AG04450 (cell line): ENCODE measurements around the gene TMEM238. TPM values are rescaled to one million over a fixed set of nuclear protein-coding genes. Genes with fewer than 3 reads are reported as not detected.

Experiments used
- CTCF ChIA-PET: fragments of 300-600, 350-600 bp; formaldehyde crosslinking; extraction: SDS; loops from one replicate; lab custom pipeline; 2022; ENCODE audit warnings: antibody characterized with exemption, inconsistent platforms; lab: Charles Lee
- POLR2A ChIA-PET: fragments of 350-600 bp; formaldehyde crosslinking; extraction: SDS; loops from one replicate; lab custom pipeline; 2021; ENCODE audit warnings: antibody characterized with exemption, inconsistent platforms; lab: Yijun Ruan, JAX
- DNase-seq: peaks from one replicate; pipeline ENCODE4 v3.0.0-alpha.2; 2011; ENCODE audit warnings: low read depth, low spot score
- H3K27ac ChIP-seq: one replicate; pipeline ENCODE4 v1.5.1; 2012; ENCODE audit warnings: low read depth, low read length, control low read depth
- H3K27me3 ChIP-seq: one replicate; pipeline ENCODE4 v1.6.0; 2012; ENCODE audit warnings: low read length; ENCODE audit not compliant: control insufficient read depth, insufficient read depth
- H3K4me3 ChIP-seq: 2 replicates; pipeline ENCODE4 v1.5.1; 2011; ENCODE audit warnings: mild to moderate bottlenecking, low read depth, low read length, control low read depth
- H3K9me3 ChIP-seq: 2 replicates; pipeline ENCODE4 v1.5.1; 2012; ENCODE audit warnings: low read length; ENCODE audit not compliant: control insufficient read depth, insufficient read depth
- polyA plus RNA-seq: library from polyadenylated mRNA; depleted of rRNA; stranded (reverse); fragments of >200 nt; gene quantifications from 2 replicates; pipeline ENCODE4 v1.2.3, GENCODE V29; 2011
- TF ChIP-seq, protein P1 (sequence below): IDR thresholded peaks from 2 replicates; pipeline ENCODE4 v1.5.1; 2011; ENCODE audit warnings: low read depth, low read length, control low read depth, inconsistent platforms

The TMEM238 gene
- polyA plus RNA-seq, 1 experiment, result not detected

DNA sequence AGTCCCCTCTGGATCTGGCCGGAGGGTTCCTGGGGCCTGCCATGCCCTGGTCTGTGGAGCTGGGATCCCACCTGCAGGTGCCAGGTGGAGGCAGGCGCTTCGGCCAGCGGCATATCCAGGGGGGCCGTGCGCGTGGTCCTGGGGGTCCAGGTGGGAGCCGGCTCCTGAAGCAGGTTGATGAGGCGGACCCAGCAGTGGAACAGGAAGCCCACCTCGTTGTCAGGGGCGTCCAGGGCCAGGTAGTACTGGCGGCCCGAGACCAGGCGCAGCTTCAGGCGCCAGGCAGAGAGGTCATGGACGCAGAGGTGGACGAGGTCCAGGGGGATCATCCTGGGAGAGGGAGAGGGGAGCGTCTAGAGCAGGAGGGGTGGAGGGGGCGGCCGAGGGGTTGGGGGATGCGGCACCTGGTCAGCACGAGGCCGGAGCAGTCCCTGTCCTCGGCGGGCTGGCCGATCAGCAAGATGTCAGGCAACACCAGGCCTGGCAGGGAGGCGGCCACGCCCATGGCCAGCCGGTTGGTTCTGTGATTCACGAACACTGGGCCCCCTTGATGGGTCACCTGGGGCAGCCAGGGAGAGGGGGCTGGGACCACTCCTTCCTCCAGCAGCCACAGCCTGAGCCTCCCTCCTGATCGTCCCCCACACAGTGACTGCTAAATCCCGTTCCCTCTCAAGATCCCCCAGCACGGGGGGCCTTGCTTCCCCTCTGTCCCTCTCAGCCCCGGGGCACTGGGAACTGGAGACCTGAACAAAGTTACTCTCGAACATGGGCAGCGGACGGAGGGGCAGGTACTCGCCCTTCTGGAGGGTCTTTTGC is 21.7 kb downstream of the TMEM238 start:
- Histone ChIP-seq H3K27ac (no peak overlapping the region), H3K4me3 (no peak overlapping the region), H3K27me3 (peaks cover 3% of the 10 kb centered on the region), H3K9me3 (peaks cover 5% of the 10 kb centered on the region; the same call in 1 of the 2 replicates)
- no peak for DNase-seq
- CTCF ChIA-PET, result no interaction called here
- POLR2A ChIA-PET, result interaction anchor here (1.2 to 2.2 kb wide), 2 partner anchors 21 to 25 kb away, joined by 3 to 7 read pairs; partner anchors contain the start of gene TMEM238
- TF ChIP-seq, protein P1, sequence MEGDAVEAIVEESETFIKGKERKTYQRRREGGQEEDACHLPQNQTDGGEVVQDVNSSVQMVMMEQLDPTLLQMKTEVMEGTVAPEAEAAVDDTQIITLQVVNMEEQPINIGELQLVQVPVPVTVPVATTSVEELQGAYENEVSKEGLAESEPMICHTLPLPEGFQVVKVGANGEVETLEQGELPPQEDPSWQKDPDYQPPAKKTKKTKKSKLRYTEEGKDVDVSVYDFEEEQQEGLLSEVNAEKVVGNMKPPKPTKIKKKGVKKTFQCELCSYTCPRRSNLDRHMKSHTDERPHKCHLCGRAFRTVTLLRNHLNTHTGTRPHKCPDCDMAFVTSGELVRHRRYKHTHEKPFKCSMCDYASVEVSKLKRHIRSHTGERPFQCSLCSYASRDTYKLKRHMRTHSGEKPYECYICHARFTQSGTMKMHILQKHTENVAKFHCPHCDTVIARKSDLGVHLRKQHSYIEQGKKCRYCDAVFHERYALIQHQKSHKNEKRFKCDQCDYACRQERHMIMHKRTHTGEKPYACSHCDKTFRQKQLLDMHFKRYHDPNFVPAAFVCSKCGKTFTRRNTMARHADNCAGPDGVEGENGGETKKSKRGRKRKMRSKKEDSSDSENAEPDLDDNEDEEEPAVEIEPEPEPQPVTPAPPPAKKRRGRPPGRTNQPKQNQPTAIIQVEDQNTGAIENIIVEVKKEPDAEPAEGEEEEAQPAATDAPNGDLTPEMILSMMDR, result no peak

DNA sequence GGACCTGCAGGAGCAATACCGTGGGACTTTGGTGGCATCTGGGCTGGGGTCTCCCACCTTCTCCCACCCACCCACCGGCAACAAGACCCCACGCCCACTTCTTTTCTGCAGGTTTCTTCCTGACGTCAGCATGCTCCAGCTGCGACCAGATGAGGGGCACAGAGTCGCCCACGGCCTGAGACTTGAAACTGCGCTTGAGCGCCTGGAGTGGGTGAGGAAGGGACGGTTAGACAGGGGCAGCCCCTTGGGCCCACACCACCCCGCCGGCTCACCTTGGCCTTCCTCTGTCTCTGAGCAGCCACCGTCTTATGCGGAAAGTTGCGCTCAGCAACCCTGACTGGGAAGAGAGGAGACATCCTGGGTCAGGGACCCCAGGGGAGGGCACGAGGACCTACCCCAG is 23.2 kb downstream of the TMEM238 start:
- TF ChIP-seq, protein P1, result no peak
- peaks cover 5% of the 10 kb centered on the region for H3K27me3 ChIP-seq
- ChIA-PET POLR2A (interaction anchor here (1.0 to 1.3 kb wide), 3 partner anchors 21 to 32 kb away, joined by 3 to 7 read pairs (median 3); partner anchors contain the start of gene KMT5C), CTCF (no interaction called here)
- DNase-seq, result no peak
- H3K27ac ChIP-seq, result no peak overlapping the region
- no peak overlapping the region for H3K4me3 ChIP-seq
- H3K9me3 ChIP-seq, result peaks cover 5% of the 10 kb centered on the region; the same call in 1 of the 2 replicates

DNA sequence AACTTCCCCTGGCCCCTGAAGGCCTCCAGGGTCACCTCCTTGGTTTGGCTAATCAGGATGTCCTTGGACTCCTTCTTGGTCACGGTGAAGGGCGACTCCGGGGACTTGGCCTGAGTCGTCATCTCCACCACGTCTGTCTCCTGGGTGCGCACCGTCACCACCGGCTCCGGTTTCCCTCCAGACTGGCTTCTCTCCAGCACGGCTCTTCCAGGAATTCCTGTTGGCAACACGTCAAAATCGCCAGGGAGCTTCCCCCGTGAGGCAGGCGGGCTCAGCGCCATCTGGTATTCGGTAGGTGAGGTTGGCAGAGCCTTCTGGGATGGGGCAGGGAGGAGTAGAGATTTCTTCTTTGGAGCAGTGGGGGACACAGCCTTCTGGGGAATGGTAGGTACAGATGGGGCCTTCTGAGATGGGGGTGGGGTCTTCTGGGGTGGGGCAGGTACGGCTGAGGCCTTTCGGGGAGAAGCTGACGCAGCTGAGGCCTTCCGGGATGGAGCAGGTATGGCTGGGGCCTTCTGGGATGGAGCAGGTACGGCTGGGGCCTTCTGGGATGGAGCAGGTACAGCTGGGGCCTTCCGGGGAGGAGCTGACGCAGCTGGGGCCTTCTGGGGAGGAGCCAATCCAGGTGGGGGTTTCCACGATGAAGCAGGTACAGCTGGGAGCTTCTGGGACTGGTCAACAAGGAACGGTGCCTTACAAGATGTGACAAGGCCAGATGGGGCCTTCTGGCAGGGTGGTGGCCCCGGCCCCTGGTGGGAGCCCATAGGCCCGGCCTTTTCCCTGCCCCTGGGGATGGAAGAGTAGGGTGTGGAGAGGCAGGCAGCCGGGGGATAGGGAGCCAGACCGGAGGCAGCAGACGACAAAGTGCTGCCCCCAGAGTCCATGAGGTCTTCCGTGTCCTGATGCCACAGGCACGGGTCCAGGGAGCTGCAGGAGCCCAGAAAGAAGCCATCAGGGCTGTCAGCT is 24.9 kb downstream of the TMEM238 start:
- CTCF ChIA-PET, result interaction anchor here (0.5 to 0.6 kb wide), 2 partner anchors 81 to 294 kb away, joined by 3 read pairs; no protein-coding TSS in a partner anchor
- TF ChIP-seq, protein P1, result no peak
- Histone ChIP-seq H3K27ac (no peak overlapping the region), H3K27me3 (peaks cover 8% of the 10 kb centered on the region), H3K4me3 (no peak overlapping the region), H3K9me3 (peaks cover 5% of the 10 kb centered on the region; the same call in 1 of the 2 replicates)
- no peak for DNase-seq
- POLR2A ChIA-PET, result interaction anchor here (1.0 kb wide), 1 partner anchor 20 kb away, joined by 5 read pairs; the partner anchor contains the start of gene KMT5C

DNA sequence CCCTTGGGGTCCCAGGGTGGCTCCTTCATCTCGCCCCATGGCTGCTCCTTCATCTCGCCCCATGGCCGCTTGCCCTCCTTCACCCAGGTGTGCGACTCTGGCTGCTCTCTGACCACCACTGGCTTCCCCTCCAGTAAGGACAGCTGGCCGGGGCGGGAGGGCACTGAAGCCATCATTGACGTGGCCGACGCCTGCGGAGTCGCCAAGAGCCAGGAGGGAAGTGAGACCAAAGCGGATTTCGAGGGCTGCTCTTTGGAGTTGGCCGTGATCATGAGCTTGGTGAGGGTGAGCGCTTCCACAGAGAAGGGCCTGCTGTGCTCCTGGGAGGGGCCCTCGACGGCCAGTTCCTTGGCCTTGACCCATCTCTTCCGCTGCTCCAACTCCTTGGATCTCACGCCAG is 25.6 kb downstream of the TMEM238 start:
- peaks cover 12% of the 10 kb centered on the region for H3K27me3 ChIP-seq
- ChIA-PET CTCF (interaction anchor here (0.6 kb wide), 1 partner anchor 295 kb away, joined by 3 read pairs; no protein-coding TSS in a partner anchor), POLR2A (no interaction called here)
- H3K9me3 ChIP-seq, result peaks cover 5% of the 10 kb centered on the region; the same call in 1 of the 2 replicates
- H3K4me3 ChIP-seq, result no peak overlapping the region
- no peak for DNase-seq
- H3K27ac ChIP-seq, result no peak overlapping the region
- TF ChIP-seq, protein P1, result no peak
